NCI-H1930 (cell line): ENCODE results near the gene SLC2A6.

ENCODE experiments used
- DNase-seq, 2 experiments: peaks; one replicate each; lab custom pipeline; 2025; lab: John Stamatoyannopoulos, UW

SLC2A6 gene

DNA sequence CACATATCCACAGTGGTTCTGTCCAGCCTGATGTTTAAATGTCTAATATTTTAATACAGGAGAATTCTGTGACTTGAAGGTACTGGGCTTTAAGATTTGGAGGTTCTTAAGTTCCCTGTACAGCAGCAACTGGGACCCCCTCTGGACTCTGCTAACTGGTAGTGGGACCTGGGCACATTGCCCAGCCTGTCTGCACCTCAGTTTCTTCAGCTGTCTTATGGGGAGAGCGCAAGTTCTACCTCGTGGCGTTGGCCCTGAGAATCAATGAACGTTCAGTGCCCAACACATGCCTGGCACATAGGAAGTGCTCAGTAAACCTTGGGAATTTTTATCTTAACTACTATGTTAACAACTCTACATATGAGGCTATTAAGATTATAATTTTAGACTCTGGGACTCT is 1.4 kb downstream of the SLC2A6 start:
- DNase-seq, result no peak

DNA sequence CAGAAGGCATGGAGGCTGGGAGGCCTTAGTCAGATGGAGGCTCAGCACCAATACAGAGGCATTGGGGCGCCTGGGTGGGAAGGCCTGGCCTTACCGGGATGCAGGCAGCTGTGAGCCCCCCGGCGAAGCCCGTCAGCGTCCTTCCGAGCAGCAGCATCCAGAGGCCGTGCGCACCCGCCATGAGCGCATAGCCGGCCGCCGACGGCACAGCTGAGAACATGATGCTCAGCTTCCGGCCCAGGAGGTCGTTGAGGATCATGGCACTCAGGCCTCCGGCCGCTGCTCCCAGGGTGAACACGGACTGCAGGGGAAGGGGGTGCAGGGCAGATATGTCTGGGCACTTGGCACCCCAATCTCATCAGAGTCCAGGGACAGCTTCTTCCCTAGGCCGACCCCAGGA is 2.0 kb downstream of the SLC2A6 start:
- DNase-seq, result no peak

DNA sequence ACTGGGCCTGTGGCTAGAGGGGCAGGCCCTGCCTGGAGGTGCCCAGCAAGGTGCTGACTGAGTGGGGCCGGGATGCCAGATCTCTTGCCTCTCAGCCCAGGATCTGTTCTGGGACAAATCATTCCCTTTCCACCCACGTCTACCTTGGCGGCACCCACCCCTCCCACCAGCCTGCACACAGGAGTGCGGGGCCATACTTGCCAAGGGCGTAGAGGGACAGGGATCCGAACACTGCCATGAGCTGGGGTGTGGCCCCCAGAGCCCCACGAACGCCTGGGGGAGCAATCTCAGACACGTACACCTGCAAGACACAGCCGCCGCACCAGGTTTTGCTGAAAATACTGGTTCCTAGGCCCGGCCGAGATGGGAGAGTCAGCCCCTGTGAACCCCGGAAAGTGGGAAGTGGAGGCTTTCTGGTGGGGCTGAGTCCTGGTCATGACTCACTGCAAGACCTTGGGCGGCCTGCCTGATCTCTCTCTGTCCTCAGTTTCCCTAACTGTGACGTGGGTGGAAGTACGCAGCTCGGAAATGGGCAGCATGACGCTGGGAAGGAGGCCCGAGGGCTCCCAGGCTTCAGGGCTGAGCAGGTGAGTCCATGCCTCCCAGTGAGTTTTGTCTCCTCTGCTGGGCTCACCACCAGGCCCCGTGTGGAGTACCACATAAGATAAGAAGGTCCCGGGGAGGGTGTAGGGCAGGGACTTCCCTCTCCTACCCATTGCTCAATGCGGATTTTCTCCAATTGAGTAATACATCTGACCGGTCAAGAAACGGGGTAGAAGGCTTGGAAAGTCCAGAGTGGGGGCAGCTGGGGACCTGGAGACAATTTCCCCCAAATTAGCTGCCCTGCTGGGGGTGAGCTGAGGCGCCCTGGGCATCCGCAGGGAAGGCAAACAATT is 2.6 kb downstream of the SLC2A6 start:
- DNase-seq, result no peak

DNA sequence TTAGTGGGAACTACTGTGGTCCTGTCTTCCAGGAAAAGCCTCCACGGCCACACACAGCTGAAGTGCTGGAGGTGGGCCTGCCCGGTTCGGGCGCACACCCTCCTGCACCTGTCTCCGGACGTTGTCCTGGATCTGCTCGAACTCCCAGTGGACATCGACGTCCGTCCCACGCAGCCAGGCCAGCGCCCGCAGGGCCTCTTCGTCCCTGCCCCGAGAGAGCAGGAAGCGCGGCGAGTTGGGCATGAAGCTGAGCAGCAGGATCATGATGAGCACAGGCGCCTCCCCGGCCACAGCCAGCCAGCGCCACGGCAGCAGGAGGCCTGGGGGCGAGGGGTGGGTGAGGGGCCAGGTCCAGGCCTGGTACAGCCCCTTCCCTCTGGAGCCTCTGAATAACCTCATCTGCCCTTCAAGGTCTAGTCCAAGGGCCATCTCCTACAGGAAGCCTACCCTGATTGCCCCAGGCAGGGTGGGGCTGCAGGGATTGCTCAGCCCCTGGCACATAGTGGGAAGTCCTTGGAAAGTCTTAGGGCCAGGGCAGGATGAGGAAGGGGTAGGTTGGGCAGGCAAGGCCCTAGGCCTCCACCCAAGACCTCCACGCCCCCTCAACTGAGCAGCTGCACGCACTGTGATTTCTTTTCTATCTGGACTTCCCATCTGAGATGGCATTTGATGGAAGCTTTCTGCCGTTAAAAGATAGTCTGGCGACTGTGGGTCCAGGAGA is 3.4 kb downstream of the SLC2A6 start:
- no peak for DNase-seq

DNA sequence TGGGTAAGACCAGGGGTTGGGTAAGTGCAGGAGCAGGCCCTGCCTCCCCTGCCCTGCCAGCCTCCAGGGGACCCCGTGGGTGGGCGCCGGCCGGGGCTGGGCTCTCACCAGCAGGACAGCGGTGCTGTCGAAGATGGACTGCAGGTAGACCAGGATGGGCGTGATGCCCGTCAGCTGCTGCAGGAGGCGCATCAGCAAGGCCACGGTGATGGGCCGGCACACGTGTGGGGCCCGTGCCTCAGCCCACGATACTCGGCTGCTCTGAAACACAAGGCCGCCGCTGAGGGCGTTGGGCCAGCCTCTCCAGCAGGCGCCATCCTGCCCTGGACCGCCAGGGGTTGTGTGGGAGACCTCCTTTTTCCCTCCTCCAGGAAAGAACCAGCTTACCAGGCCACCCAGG is 4.0 kb downstream of the SLC2A6 start:
- no peak for DNase-seq

DNA sequence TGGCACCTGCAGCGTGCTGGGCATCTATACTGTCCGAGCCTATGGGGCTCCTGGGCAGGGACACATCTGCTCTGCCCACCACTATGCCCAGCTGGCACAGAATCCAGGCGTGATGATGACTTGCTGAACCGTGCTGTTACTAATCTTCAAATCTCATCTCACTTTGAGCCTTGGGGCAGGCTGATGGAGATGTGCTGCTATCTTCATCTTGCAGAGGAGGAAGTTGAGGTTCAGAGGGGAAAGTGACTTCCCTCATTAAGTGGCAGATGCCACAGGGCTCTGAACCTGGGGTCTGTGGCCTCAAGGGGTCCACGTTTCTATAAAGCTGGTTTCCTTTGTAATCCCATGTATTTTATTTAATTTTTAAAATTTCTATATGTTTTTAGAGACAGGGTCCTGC is 4.7 kb downstream of the SLC2A6 start:
- DNase-seq, result no peak

DNA sequence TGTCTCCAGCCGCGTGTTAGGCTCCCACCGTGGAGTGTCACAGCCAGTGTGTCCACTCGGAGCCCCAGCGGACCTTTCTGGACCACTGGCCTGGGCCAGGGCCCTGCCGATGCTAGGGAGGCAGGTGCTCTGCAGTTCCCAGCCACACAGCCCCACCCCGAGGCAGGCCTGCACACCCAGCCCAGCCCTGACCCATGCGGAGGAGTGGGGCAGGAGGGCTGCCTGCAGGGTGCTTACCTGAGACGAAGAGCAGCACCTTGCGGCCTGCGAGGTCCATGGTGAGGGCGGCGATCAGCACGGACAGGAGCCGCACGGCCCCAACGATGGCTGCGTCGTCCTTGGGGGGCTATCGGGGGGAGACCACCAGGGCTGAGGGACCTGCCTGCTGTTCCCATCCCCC is 5.2 kb downstream of the SLC2A6 start:
- no peak for DNase-seq

DNA sequence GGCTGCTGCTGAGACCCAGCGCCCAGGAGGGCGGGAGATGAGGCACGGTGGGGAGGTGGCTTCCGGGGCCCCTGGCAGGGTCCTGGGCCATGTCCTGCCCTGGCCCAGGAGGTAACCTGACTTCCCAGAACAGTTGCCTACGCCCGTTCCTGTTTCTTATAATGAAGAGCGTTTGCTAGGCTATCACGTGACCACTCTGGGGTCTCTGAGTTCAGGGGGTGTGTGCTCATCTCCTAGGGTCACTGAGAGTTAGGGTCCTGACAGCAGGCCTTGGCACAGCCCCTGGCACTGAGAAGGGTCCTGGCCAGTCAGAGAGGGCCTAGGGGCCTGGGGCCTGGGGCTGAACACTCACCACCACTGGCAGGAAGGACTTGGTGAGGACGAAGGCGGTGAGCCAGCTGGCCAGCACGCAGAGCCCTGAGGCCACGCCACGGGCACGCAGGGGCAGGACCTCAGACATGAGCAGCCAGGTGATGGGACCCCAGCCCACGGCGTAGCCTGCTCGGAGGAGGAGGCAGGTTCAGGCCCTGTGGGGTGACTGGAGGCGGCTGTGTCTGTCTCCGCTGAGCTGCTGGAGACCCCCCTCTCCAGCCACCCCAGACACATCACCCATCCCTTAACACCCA is 6.0 kb downstream of the SLC2A6 start:
- DNase-seq, result no peak

DNA sequence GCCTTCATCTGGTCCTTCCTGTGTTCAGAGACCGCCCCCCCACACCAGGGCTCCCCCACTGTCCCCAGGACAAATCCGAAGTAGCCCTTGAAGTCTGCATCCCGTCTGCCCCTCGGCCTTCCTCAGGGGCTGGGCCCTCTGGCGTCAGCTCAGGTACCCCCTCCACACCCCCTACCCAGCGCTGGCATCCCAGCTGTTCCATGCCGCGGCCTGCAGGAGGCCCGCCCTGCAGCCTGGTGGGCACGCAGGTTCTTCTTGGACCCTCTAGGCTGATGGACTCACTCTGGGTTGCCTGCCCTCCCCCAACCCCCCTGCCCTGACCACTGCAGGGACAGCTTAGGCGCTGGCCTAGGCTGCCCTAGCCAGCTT is 6.6 kb downstream of the SLC2A6 start:
- DNase-seq, result no peak

DNA sequence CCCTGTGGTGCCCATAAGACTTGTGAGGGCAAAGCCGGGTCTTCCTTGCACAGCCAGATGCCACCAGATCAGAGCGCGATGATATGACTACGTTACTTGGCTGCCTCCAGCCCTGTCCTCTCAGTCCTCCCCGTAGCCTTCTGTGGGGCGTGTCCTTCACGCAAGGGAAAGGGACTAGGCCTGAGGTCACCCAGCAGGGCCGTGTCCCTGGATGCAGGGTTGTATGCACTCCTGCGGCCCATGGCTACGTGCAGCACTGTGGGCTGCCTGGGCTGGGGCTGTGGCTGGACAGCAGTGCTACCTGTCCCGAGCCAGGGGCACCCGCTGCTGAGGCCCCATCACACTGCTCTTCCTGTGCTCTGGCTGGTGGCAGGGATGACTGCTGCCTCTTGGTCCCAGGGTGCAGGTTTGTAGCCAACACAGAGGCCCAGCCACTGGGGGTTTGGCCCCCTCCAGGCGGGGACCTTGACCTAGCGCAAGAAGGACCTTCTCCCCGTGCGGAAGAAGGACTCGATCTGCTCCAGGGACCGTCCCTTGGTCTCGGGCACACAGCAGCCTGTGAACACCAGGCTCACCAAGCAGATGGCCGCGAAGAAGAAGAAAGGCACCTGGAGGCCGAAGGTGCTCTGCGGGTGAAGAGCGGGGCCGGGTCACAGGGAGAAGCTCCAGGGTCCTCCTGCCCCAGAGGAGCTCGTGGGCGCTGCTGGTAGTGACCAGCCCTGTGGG is 7.2 kb downstream of the SLC2A6 start:
- no peak for DNase-seq

DNA sequence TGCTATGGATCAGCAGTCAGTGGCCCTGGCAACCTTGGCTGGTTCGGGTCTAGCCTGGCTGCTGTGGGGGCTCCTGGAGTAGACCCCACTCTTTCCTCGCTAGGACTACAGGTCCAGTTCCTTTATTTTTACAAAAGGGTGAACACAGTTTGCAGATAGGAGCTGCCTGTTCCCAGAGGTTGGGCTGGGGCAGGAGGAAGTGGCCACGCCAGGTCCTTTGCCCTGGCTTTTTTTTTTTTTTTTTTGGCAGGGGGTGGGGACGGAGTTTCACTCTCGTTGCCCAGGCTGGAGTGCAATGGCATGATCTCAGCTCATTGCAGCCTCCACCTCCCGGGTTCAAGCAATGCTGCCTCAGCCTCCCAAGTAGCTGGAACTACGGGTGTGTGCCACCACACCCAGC is 7.9 kb downstream of the SLC2A6 start:
- DNase-seq, result no peak

DNA sequence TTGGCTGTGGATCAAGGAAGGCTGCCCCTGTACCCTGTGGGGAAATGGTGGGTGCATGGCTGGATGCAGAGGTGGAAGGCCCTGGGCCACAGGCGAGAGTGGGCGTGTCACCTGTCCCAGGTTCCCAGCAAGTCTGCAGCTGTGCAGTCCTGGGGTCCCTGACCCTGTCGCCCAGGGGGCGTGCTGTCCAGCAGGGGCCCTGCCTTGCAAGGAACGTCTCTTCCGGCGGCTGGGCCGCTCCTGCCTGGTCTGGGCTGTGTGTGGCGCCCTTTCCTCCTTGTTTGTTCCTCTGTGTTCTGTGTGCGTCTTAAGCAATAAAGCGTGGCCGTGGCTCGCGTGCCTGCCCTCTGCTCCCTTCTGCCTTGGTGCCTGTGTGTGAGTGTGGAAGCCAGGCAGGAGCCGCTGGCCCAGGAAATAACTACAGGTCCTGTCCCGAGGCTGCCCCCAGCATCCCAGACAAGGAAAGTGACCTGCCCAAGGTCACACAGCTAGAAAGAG is 8.4 kb downstream of the SLC2A6 start:
- no peak for DNase-seq

DNA sequence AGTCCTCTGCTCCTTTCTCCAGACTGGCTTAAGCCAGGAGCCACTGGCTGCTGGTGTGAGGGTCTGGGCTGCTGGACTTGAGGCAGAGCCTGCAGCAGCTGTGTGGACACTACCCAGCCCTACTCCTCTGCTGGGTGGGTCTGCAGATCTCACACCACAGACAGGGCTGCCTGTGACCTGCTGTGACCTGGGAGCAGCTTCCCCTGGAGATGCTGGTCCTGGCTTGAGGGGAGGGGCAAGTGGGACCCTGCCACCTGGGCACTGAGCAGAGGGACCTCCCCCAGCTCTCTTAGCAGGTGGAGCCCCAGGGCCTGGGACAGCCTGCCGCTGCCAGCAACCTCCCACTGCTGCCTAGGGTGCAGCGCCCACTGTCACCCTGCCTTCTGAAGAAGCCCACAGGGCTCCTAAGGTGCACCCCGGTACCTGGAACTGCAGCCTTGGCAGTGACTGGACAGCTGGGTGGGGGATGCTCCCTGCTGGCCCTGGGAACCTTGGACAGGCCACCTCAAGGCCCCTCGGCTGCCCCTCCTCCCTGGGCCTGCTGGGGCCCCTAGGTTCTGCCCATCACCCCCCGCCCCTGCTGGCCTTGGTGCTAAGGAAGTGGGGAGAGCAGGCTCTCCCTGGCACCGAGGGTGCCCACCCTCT is 10.0 kb downstream of the SLC2A6 start:
- DNase-seq, result no peak

DNA sequence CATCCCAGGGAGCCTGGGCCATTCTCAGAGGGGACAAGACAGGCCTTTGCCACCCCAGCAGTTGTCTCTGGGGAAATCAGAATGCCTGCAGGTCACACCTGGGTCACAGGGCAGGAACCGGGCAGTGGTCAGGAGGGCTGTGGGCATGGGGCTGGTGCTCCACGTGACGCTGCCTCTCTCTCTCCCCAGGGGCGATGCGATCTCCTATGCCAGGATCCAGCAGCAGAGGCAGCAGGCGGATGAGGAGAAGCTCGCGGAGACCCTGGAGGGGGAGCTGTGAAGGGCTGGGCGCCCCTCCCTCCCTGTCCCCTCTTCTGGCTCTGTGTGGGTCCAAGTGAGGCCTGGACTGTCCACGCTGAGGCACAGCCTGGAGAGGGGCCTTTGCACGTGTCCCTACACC is 10.5 kb downstream of the SLC2A6 start:
- DNase-seq, result no peak

DNA sequence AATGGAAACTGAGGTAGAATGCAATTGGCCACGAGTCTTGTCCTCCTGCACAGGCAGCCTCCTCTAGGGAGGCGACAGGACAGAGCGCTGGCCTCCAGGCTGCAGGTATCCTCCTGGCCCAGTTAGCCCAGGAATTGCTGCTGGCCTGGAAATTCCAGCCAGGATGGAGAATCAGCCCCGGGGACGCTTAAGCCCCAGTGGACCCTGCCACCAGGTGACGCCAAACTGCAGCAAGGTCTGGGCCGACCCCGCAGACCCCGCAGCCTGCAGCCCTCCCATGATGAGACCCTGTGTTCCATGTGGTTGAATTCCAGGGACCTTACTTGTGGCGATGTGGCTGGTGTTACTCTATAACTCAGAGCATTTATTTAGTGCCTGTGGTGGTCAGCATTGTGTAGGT is 11.8 kb downstream of the SLC2A6 start:
- no peak for DNase-seq

DNA sequence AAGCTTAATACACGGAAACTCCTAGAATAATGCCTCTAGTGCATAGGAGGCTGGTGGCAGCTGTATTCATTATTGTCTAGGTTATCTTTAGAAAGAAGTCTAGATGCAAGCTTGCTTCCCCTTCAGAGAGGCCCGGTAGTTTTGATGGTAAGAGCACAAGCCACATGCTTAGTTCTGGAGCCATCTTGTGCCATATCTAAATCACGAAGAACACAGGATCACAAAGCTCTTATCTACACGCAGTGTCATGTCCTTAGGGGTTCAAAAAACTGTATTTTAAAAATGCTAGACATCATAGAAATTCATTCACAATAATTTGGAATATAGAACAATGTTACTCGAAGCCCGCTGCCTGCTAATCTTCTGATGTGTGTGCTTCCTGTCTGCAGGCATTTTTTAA is 12.9 kb downstream of the SLC2A6 start:
- DNase-seq, result no peak

DNA sequence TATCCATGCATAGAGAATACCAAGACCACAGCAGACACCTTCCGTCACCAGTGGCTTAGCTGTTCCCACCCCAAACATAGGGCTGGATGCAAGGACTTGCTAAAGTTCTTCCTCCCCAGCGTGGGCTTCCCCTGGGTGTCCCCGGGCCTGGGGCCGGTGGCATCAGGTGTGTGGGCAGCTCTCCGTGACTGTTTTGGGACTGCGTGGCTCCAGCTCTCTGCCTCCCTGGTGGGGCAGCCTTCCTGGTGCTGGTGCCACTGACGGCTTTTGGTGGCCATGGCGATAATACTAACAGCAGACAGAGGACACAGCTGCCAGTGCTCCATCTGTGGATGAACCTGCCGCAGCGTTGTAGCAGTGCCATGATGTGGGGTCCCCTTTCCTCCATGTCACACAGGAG is 14.3 kb downstream of the SLC2A6 start:
- no peak for DNase-seq

DNA sequence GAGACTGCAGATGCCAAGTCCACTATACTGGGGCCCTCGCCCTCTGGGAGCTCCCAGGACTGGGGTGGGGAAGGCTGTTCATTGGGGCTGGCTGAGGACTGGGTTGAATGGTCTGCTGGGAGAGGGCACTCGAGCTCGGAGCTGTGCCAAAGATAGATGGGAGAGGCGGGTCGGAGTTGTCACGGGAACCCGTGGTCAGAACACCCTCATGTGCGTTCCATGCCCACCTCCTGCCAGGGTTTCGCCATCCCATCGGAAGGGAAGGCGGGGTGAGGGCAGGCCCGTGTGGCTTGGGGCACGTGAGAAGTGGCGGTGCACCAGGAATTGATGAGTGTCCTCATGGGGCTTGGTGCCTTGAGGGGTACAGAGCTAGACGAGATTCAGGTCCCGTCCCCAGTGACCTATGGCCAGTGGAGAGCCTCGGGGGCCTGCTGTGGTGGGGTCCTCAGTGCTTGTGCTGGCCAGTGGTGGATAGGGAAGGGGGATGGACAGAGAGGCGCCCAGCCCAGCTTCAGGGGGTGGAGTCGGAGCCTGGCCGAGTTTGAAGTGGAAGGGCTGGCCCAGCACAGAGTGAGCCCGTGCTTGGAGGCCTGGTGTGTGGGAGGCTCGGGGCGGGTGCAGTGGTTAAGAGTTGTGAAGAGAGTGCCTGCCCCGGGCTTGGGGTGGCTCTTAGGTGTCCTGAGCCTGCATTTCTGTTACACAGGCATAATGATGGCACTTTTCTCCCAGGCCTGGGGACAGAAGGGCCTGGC is 14.9 kb downstream of the SLC2A6 start:
- no peak for DNase-seq

DNA sequence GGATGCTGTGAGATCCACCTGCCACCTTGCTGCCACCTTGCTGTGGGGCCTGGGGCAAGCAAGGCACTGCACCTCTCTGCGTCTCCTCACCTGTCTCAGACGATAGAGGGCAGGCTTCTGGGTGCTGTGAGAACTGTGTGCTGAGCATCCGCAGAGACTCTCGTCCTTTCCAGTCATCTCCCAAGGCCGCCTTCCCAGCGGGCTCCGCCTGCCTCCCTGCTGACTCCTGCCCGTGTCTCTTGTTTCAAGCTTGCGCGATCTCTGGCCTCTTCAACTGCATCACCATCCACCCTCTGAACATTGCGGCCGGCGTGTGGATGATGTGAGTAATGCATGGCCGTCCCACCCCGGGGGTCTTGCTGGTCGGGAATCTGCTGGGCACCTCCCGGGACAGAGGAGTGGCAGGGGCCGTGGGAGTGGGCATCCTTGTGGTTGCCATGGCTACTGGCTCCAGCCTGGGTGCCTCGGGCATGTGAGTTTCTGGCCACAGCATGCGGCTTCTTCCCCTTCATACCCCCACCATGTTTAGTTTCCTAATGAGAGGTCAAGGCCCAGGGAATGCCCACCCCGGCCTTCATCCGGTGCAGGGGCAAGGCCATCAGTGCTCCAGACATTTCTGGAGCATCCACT is 15.6 kb downstream of the SLC2A6 start:
- DNase-seq, result peak; percentile 63 to 67

DNA sequence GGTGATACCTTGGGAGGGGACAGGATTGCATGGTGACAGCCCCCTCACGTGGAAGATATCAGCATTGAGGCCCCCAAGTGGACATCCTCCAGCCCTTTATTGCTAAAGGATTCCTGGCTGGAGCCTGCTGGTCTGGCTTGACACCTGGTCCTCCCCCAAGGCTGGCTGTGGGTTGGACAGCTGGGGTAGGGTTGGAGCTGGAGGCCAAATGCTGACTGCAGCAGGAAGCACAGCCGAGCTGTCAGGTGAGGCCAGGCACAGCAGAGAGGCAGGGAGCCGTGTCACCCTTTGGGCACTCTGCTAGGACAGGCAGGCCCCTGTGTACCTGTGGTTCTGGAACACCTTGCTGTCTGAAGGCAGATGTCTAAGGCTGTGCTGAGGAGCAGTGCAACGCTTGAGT is 16.9 kb downstream of the SLC2A6 start:
- DNase-seq, result no peak
